ENCODE data around the gene SLC35E4. TPM values are rescaled to one million over a fixed set of nuclear protein-coding genes. Genes with fewer than 3 reads are reported as not detected.
"Not testable (repeated sequence)": the region's sequence is repeated elsewhere in the genome, so short reads cannot be mapped to it uniquely, and the experiment has no call there.

Gene SLC35E4
- total and polyA plus RNA-seq, 8 donors: 1.8 to 3.8 (median 2.9) TPM

DNA sequence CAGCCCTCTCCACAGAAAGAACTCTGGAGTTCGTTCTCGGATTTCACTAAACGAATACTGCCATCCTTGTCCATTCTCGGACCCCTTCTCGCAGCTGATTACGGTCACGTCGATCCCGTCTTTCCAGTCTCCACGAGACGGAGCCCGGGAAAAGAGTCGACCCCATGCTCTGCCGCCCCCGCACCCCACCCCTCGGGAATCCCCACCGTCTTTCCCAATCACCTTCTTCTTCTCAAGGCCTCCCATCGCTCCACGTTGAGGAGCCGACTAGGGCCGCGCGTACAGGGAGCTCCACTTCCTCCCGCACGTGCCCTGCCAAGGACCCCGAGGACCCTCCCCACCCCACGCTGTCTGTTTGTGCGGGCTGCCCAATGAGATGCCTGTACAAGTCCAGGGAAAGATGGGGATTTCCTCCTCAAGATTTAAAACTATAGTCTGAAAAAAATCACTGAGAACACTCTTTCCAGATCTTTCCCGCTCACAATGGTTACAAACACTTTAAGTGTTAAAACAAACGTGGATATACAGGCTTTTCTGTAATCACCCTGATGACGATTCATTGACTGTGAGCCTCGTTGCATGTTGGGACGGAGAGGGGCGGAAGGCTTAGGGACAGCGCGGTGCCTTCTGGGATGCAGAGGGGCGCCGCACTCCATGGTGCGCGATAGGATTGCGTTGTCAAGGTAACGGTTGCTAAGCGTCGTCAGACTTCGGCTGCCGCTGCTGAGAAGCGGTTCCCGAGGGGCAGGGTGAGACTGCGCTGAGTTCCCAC, 43.8 kb upstream of the SLC35E4 start, which contains the start of gene PES1:
Gene PES1, minus strand, starts transcription at position 323 of the 772 bp plus-strand sequence. Its CDS starts 77 bp downstream, at position 246.
- peaks cover 8 to 22% of the 10 kb centered on the region in 2 donors for H3K4me1 ChIP-seq
- peak; percentile 99 for ATAC-seq
- H3K4me3 ChIP-seq: peak within 1 kb of the TSS; percentile 87 to 95
- H3K27me3 ChIP-seq: no peaks in the 10 kb centered on the region
- no peaks in the 10 kb centered on the region for H3K9me3 ChIP-seq
- TF ChIP-seq CTCF (IDR thresholded peaks at IDR 0.05): no peak
- DNase-seq: peak; percentile 95 to 99 (median 98)
- peaks cover 0 to 28% of the 10 kb centered on the region in 2 donors for H3K36me3 ChIP-seq
- intact Hi-C loops (cut with DNase I): no loop called here
- peak within 1 kb of the TSS; percentile 67 to 73 for H3K27ac ChIP-seq

DNA sequence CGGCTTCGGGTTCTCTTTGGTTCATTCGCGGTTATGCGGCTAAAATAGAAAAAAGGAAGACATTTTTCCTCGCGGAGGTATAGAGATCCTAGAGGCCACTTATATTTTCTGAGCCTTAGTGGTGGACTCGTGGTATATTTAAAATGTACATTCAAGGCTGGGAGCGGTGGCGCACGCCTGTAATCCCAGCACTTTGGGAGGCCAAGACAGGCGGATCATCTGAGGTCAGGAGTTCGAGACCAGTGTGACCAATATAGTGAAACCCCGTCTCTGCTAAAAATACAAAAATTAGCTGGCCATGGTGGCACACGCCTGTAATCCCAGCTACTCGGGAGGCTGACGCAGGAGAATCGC, 43.2 kb upstream of the SLC35E4 start:
- H3K9me3 ChIP-seq; H3K27me3 ChIP-seq; intact Hi-C loops (cut with DNase I); DNase-seq; ATAC-seq: not testable (repeated sequence)
- Histone ChIP-seq H3K36me3 (peaks cover 0 to 23% of the 10 kb centered on the region in 2 donors), H3K27ac (peak overlapping the region in 1 of 2 donors; percentile 67), H3K4me3 (peak overlapping the region; percentile 87 to 95), H3K4me1 (peaks cover 8 to 22% of the 10 kb centered on the region in 2 donors)

- H3K4me3 ChIP-seq: no peak overlapping the region
- H3K27me3 ChIP-seq: no peaks in the 10 kb centered on the region
- DNase-seq (no peak), ATAC-seq (no peak)
- intact Hi-C loops (cut with DNase I): no loop called here
- H3K9me3 ChIP-seq: no peaks in the 10 kb centered on the region
- no peak overlapping the region for H3K27ac ChIP-seq
- no peaks in the 10 kb centered on the region for H3K36me3 ChIP-seq
- H3K4me1 ChIP-seq: peaks cover under 1 to 6% of the 10 kb centered on the region in 2 donors
- TF ChIP-seq CTCF (IDR thresholded peaks at IDR 0.05): no peak
These were observed 39.4 kb upstream of the SLC35E4 start for GRCh38 chr22:30596199-30596598.

DNA sequence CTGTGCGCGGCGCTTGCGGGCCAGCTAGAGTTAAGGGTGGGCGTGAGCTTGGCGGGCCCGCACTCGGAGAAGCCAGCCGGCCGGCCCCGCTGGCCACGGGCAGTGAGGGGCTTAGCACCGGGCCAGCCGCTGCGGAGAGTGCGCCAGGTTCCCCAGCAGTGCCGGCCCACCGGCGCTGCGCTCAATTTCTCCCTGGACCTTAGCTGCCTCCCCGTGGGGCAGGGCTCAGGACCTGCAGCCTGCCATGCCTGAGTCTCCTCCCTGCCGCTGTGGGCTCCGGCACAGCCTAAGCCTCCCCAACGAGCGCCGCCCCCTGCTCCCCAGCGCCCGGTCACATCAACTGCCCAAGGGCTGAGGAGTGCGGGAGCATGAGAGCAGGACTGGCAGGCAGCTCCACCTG, 38.7 kb upstream of the SLC35E4 start:
- TF ChIP-seq CTCF (IDR thresholded peaks at IDR 0.05): no peak
- Histone ChIP-seq H3K27me3 (no peaks in the 10 kb centered on the region), H3K27ac (no peak overlapping the region), H3K4me3 (no peak overlapping the region), H3K36me3 (no peaks in the 10 kb centered on the region), H3K4me1 (peaks cover 0 to 6% of the 10 kb centered on the region in 2 donors), H3K9me3 (no peaks in the 10 kb centered on the region)
- intact Hi-C loops (cut with DNase I): no loop called here
- DNase-seq (no peak), ATAC-seq (no peak)

DNA sequence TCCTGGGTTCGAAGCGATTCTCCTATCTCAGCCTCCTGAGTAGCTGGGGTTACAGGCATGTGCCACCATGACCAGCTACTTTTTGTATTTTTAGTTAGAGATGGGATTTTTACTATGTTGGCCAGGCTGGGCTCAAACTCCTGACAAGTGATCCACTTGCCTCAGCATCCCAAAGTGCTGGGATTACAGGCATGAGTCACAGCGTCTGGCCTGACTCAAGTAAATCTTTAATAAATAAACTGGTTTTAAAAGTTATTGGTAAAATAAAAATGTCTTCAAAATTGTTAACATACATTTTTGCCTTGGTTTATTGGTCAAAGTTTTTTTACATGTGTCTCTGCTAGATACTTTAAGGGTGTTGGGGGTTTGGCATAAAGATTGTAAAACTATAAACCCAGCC, 36.6 kb upstream of the SLC35E4 start:
- no peak for ATAC-seq
- no peaks in the 10 kb centered on the region for H3K27me3 ChIP-seq
- intact Hi-C loops (cut with DNase I): no loop called here
- H3K27ac ChIP-seq: no peak overlapping the region
- DNase-seq: no peak
- no peaks in the 10 kb centered on the region for H3K4me1 ChIP-seq
- TF ChIP-seq CTCF (IDR thresholded peaks at IDR 0.05): no peak
- H3K9me3 ChIP-seq: no peaks in the 10 kb centered on the region
- no peak overlapping the region for H3K4me3 ChIP-seq
- no peaks in the 10 kb centered on the region for H3K36me3 ChIP-seq

Data from left lung (tissue), 10 donors.